Neural progenitor cell (in vitro differentiated cells): Measurements from ENCODE around the gene NDUFB3. TPM values are rescaled to one million over a fixed set of nuclear protein-coding genes. Genes with fewer than 3 reads are reported as not detected.

Experiments
- DNase-seq: peaks from one replicate; pipeline ENCODE4 v3.0.0-alpha.2; 2016; ENCODE audit warnings: low spot score
- H2AFZ ChIP-seq: fragments of 200-600 bp; sonication (generic); replicated peaks from 2 replicates; pipeline ENCODE4 v1.6.1; 2016; ENCODE audit warnings: antibody characterized with exemption
- H3F3A ChIP-seq: fragments of 200-600 bp; sonication (generic); 2 replicates; pipeline ENCODE4 v1.6.1; 2016; ENCODE audit warnings: antibody characterized with exemption, low read depth
- H3K27ac ChIP-seq: fragments of 200-600 bp; sonication (generic); 2 replicates; pipeline ENCODE4 v1.5.1; 2016; ENCODE audit warnings: mild to moderate bottlenecking
- H3K27me3 ChIP-seq: fragments of 200-600 bp; sonication (generic); 2 replicates; pipeline ENCODE4 v1.6.1; 2016; ENCODE audit warnings: mild to moderate bottlenecking, moderate library complexity
- H3K36me3 ChIP-seq: fragments of 200-600 bp; sonication (generic); 2 replicates; pipeline ENCODE4 v1.5.1; 2016
- H3K4me1 ChIP-seq: fragments of 200-600 bp; sonication (generic); 2 replicates; pipeline ENCODE4 v1.6.1; 2016; ENCODE audit warnings: mixed run types
- H3K4me2 ChIP-seq: fragments of 200-600 bp; sonication (generic); 2 replicates; pipeline ENCODE4 v1.6.1; 2016
- H3K4me3 ChIP-seq: fragments of 200-600 bp; sonication (generic); 2 replicates; pipeline ENCODE4 v1.5.1; 2016
- H3K79me2 ChIP-seq: fragments of 200-600 bp; sonication (generic); 2 replicates; pipeline ENCODE4 v1.6.1; 2016; ENCODE audit warnings: low read depth
- H3K9ac ChIP-seq: fragments of 200-600 bp; sonication (generic); 2 replicates; pipeline ENCODE4 v1.6.1; 2016
- H3K9me3 ChIP-seq: fragments of 200-600 bp; sonication (generic); 2 replicates; pipeline ENCODE4 v1.5.1; 2016; ENCODE audit warnings: low read depth
- H4K20me1 ChIP-seq: fragments of 200-600 bp; sonication (generic); 2 replicates; pipeline ENCODE4 v1.6.1; 2016; ENCODE audit warnings: low read depth
- H3K27ac Mint-ChIP-seq: 3 replicates; pipeline ENCODE4 v1.8.0; 2021; ENCODE audit warnings: mixed read lengths
- H3K27me3 Mint-ChIP-seq: 2 replicates; pipeline ENCODE4 v1.8.0; 2022; ENCODE audit warnings: low read depth, mild to moderate bottlenecking, inconsistent platforms, moderate library complexity, mixed read lengths; ENCODE audit not compliant: insufficient read depth
- H3K36me3 Mint-ChIP-seq: 3 replicates; pipeline ENCODE4 v1.8.0; 2021; ENCODE audit warnings: mixed read lengths
- H3K4me1 Mint-ChIP-seq: 3 replicates; pipeline ENCODE4 v1.8.0; 2021; ENCODE audit warnings: mixed read lengths
- H3K4me3 Mint-ChIP-seq: 3 replicates; pipeline ENCODE4 v1.8.0; 2021; ENCODE audit warnings: mild to moderate bottlenecking, moderate library complexity, mixed read lengths
- H3K9me3 Mint-ChIP-seq: 3 replicates; pipeline ENCODE4 v1.8.0; 2020; ENCODE audit warnings: mixed read lengths
- CTCF ChIP-seq: fragments of 200-600 bp; sonication (generic); IDR thresholded peaks from 2 replicates; pipeline ENCODE4 v1.5.1; 2017; ENCODE audit warnings: antibody characterized with exemption, mild to moderate bottlenecking
- EZH2 ChIP-seq: fragments of 200-600 bp; sonication (generic); IDR thresholded peaks from 2 replicates; pipeline ENCODE4 v1.6.1; 2017; ENCODE audit warnings: antibody characterized with exemption, mild to moderate bottlenecking, moderate library complexity
- EZH2phosphoT487 ChIP-seq: fragments of 200-600 bp; sonication (generic); IDR thresholded peaks from 2 replicates; pipeline ENCODE4 v1.6.1; 2017; ENCODE audit warnings: antibody characterized with exemption
- total RNA-seq: library from RNA; depleted of rRNA; stranded (reverse); fragments of >200 nt; gene quantifications from 2 replicates; pipeline ENCODE4 v1.2.3, GENCODE V29; 2015; ENCODE audit warnings: low replicate concordance

The NDUFB3 gene
- total RNA-seq, 1 donor from 2014 or later = 125 TPM

GRCh38 chr2:201111096-201111495 is 39.3 kb downstream of the NDUFB3 start:
- Mint-ChIP-seq H3K4me1 (peaks cover 3% of the 10 kb centered on the region), H3K27me3 (peaks cover 2% of the 10 kb centered on the region)
- H3F3A ChIP-seq = no peaks in the 10 kb centered on the region

GRCh38 chr2:201114350-201114749 is 42.5 kb downstream of the NDUFB3 start:
- Histone ChIP-seq H3K4me2 (no peak overlapping the region), H3K79me2 (no peaks in the 10 kb centered on the region), H3K9ac (no peak overlapping the region), H3K27ac (no peak overlapping the region), H3F3A (peaks cover 17% of the 10 kb centered on the region), H2AFZ (no peak overlapping the region), H3K27me3 (no peaks in the 10 kb centered on the region), H3K9me3 (no peaks in the 10 kb centered on the region), H3K36me3 (no peaks in the 10 kb centered on the region), H4K20me1 (no peaks in the 10 kb centered on the region), H3K4me1 (peaks cover 11% of the 10 kb centered on the region), H3K4me3 (no peak overlapping the region)
- H3K27ac Mint-ChIP-seq = no peak overlapping the region
- H3K4me1 Mint-ChIP-seq = peaks cover 7% of the 10 kb centered on the region
- no peak overlapping the region for H3K4me3 Mint-ChIP-seq
- no peak for DNase-seq
- H3K27me3 Mint-ChIP-seq = peaks cover 2% of the 10 kb centered on the region
- H3K36me3 Mint-ChIP-seq = no peaks in the 10 kb centered on the region
- TF ChIP-seq EZH2 (no peak), EZH2phosphoT487 (no peak), CTCF (no peak)
- H3K9me3 Mint-ChIP-seq = peaks cover 6% of the 10 kb centered on the region

More at GRCh38 chr2:201111096-201111495, 39.3 kb downstream of the NDUFB3 start:
- no peak for TF ChIP-seq CTCF
- no peak for TF ChIP-seq EZH2
- TF ChIP-seq EZH2phosphoT487 = no peak
- no peaks in the 10 kb centered on the region for H3K9me3 ChIP-seq
- H2AFZ ChIP-seq = peak overlapping the region; percentile 44
- no peak overlapping the region for H3K4me3 ChIP-seq
- H3K27ac ChIP-seq = no peak overlapping the region
- DNase-seq = no peak
- H4K20me1 ChIP-seq = no peaks in the 10 kb centered on the region
- no peaks in the 10 kb centered on the region for H3K36me3 ChIP-seq
- H3K79me2 ChIP-seq = no peaks in the 10 kb centered on the region
- no peak overlapping the region for H3K4me3 Mint-ChIP-seq
- H3K9me3 Mint-ChIP-seq = peaks cover 4% of the 10 kb centered on the region
- H3K4me2 ChIP-seq = no peak overlapping the region
- no peaks in the 10 kb centered on the region for H3K4me1 ChIP-seq
- H3K27ac Mint-ChIP-seq = no peak overlapping the region
- H3K36me3 Mint-ChIP-seq = no peaks in the 10 kb centered on the region
- H3K9ac ChIP-seq = no peak overlapping the region
- no peaks in the 10 kb centered on the region for H3K27me3 ChIP-seq

- Histone ChIP-seq H3K4me3 (no peak overlapping the region), H3F3A (peaks cover 19% of the 10 kb centered on the region), H3K9ac (no peak overlapping the region), H3K4me1 (peaks cover 11% of the 10 kb centered on the region), H3K27me3 (no peaks in the 10 kb centered on the region), H2AFZ (no peak overlapping the region), H3K79me2 (no peaks in the 10 kb centered on the region), H3K27ac (no peak overlapping the region), H3K4me2 (no peak overlapping the region), H4K20me1 (no peaks in the 10 kb centered on the region), H3K9me3 (no peaks in the 10 kb centered on the region), H3K36me3 (no peaks in the 10 kb centered on the region)
- no peaks in the 10 kb centered on the region for H3K36me3 Mint-ChIP-seq
- TF ChIP-seq EZH2 (no peak), CTCF (no peak), EZH2phosphoT487 (no peak)
- H3K27me3 Mint-ChIP-seq = peaks cover 2% of the 10 kb centered on the region
- DNase-seq = no peak
- peaks cover 7% of the 10 kb centered on the region for H3K4me1 Mint-ChIP-seq
- no peak overlapping the region for H3K4me3 Mint-ChIP-seq
- H3K9me3 Mint-ChIP-seq = peaks cover 6% of the 10 kb centered on the region
- H3K27ac Mint-ChIP-seq = no peak overlapping the region
Observed at GRCh38 chr2:201114846-201115245, 43.0 kb downstream of the NDUFB3 start.
